WI38 (cell line): ENCODE data around the gene ENAH.
"Not testable (repeated sequence)": the region's sequence is repeated elsewhere in the genome, so short reads cannot be mapped to it uniquely, and the experiment has no call there.

ENCODE experiments used
- H3K4me3 ChIP-seq: 2 replicates; pipeline ENCODE4 v1.5.1; 2011; ENCODE audit warnings: low read depth, mild to moderate bottlenecking, control low read depth, low read length
- TF ChIP-seq, protein P1 (sequence below): IDR thresholded peaks from 2 replicates; pipeline ENCODE4 v1.5.1; 2012; ENCODE audit warnings: low read depth, mild to moderate bottlenecking, control low read depth, low read length

Gene ENAH

DNA sequence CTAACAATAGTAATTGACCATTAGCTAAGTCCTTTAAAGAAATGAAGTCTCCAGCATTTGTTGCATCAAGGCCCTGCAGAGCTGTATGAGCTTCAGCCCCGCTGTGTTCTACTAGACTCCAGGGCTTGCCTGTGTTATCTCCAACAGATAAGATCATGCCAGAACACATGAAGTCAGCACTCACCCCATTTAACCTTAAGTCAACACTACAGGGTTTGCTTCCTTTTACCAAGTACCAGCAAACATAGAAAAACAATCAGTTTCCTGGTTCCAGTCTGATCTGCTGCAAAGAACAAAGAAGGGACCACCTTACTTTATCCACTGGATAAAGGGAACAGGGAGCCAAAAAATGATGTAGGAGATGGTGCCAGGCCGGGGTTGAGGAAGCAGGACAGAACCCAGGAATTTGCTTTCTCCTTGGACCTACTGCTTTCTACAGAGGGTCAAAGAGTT lies 41.3 kb upstream of the ENAH start:
- TF ChIP-seq, protein P1, sequence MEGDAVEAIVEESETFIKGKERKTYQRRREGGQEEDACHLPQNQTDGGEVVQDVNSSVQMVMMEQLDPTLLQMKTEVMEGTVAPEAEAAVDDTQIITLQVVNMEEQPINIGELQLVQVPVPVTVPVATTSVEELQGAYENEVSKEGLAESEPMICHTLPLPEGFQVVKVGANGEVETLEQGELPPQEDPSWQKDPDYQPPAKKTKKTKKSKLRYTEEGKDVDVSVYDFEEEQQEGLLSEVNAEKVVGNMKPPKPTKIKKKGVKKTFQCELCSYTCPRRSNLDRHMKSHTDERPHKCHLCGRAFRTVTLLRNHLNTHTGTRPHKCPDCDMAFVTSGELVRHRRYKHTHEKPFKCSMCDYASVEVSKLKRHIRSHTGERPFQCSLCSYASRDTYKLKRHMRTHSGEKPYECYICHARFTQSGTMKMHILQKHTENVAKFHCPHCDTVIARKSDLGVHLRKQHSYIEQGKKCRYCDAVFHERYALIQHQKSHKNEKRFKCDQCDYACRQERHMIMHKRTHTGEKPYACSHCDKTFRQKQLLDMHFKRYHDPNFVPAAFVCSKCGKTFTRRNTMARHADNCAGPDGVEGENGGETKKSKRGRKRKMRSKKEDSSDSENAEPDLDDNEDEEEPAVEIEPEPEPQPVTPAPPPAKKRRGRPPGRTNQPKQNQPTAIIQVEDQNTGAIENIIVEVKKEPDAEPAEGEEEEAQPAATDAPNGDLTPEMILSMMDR = no peak
- no peak overlapping the region for H3K4me3 ChIP-seq

DNA sequence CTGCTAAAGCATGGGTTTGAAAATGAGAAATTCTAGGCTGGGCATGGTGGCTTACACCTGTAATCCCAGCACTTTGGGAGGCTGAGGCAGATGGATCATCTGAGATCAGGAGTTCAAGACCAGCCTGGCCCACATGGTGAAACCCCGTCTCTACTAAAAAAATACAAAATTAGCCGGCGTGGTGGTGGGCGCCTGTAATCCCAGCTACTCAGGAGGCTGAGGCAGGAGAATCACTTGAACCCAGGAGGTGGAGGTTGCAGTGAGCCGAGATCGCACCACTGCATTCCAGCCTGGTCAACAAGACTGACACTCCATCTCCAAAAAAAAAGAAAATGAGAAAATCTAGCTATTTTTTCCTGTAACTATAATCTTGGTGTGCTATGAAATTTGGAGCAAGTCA lies 40.8 kb upstream of the ENAH start:
- not testable (repeated sequence) for H3K4me3 ChIP-seq

DNA sequence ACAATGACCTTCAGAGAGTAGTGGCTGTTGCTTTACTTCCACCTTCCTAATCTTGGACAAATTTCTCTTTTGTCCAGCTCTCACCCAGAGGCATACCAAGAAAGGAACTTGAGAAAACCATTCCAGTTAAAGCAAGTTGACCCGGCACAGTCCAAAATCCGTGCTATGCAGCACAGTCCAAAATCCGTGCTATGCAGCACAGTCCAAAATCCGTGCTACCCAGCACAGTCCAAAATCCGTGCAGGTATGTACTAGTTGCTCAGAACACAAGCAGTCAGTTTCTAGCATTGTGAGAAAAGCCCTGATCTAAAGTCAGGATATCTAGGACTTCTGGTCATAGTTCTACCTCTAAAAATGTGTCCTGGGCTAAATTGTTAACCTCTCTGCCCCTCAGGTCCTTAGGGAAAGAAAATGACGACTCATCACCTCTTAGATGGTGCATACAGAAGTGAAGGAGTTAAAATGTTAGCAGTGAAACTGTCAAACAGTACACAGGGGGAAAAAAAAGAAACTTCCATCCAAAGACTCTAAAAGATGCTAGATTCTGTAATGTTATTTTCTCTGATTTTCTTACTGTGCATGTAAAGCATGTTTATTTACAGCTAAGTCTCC lies 40.3 kb upstream of the ENAH start:
- H3K4me3 ChIP-seq = no peak overlapping the region
- TF ChIP-seq, protein P1 = no peak

- no peak overlapping the region for H3K4me3 ChIP-seq
- TF ChIP-seq, protein P1 = no peak
Measured at GRCh38 chr1:225692517-225692879, 39.6 kb upstream of the ENAH start.

- H3K4me3 ChIP-seq = no peak overlapping the region
- TF ChIP-seq, protein P1 = no peak
Measured at GRCh38 chr1:225691861-225692516, 39.1 kb upstream of the ENAH start.

DNA sequence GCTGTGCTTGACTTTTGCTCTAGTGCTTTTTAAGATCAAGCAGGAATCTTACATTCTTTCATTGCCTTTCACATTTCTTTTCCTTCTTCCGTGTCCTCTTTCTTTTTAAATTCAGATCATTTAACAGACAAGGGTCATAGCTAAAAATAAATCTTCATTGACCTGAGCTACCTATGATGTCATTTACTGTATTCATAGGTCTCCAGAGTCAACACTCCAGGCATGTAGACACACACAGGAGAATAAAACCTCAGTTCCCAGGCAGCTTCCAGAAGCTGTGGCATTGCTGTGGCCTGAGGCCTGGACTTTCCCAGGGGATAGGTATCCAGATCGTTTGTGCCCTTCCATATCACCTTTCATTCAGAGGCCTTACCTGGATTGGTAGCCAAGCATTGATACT lies 38.5 kb upstream of the ENAH start:
- TF ChIP-seq, protein P1 = no peak
- no peak overlapping the region for H3K4me3 ChIP-seq

DNA sequence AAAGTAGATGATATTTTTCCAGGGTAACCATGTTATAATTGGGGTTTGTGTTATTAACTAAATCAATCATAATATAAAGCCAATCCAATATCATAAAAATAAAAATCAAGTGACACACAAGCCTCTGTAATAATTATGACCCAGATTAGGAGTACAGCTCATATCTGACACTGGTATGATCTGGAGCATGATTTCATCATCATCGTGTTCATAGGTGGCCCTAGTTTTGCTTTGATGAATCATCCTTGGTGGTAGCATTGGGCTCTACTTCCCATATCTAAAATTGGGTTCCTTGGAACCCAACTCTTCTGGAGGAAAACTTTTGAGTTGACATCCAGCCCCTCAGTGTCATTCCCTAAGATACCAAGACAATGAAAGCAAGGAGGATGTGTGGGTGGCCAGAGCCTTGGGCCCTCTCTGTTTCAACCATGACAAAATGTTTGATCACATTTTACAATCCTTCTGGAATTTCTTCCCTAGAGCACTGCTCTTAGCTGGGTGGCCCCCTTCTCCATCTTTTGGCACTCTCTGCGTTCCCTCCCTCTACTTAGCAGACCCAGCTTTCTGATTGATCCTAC lies 37.0 kb upstream of the ENAH start:
- no peak overlapping the region for H3K4me3 ChIP-seq
- TF ChIP-seq, protein P1 = no peak
